Measurements from ENCODE around the gene IFNA14.
"Not testable (repeated sequence)": the region's sequence is repeated elsewhere in the genome, so short reads cannot be mapped to it uniquely, and the experiment has no call there.

IFNA14 gene

DNA sequence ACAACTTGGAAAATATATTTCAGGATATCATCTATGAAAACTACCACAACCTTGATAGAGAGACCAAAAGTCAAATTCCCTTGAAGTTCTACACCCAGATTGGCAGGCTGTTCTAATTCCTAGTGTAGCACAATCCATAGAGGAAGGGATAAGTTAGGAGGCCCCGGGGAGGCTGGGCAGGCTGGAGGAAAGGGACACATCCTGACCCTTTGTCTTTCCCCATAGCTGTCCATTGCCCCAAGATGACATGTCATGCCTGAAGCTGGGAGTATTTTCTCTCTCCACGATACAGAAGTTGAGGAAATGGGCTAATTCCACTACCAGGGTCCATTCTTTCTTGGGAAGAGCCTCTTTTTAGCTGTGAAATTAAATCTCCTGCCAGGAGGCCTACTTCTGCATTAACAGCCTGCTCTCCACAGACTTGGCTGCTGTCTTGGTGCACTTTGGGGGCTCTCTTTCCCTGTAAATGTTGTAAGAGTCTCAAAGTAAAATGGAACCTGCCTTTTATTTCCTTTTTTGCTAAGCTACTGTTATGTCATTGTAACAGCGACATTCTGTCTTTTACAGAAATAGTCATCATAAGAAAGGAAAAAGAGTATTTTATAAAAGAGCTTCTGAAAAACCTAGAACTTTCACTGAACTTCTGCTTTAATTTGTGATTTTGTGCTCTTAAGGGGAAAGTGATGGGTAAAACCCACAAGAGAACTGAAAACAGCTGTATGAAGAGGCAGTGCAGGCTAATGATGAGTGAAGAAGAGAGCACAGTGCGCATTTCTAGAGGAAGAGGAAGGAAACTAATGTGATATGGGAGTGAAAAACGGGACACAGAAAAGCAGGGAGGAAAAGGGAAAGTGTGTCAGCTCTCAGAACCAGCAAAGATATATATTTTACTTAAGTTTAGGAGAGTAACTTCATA, 26.1 kb downstream of the IFNA14 start:
- DNase-seq (ENCODE audit: low spot score), result not testable (repeated sequence)

DNA sequence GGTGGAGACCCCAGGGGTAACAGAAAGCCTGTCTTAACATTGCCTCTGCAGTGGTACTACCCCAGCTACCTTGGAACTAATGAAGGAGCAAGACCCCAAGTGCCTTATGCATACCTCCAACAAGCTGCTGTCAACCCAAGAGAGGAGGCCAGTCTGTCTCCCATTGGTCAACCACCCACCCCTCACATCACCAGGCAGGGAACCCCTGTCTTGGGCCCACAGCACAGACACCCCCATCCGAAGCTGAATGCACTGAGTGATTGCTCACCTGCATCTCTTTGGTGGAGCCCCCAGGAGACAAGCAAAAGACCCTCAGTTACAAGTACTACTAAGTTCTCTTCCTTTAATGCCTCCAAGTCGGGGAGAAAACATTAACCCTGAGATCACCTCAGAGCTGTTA, 27.6 kb downstream of the IFNA14 start:
- DNase-seq (ENCODE audit: low spot score), result not testable (repeated sequence)

DNA sequence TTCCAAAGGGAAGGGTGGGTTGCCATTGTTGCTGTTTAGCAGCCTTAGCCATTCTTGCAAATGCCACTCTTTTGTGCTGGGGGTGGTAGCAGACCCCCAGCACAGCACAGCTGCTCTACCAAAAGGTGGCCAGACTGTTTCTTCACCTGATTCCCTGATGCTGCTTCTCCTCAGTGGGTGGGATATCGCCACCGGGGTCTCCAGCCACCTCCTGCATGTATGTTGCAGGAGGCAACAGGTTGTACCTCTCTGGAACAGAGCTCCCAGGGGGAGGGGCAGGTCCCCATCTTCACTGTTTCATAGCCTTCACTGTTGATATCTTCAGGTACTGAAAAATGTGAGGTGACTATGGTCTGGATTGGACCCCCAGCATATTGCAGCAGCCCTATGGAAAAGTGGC, 29.0 kb downstream of the IFNA14 start:
- DNase-seq (ENCODE audit: low spot score), result not testable (repeated sequence)

DNA sequence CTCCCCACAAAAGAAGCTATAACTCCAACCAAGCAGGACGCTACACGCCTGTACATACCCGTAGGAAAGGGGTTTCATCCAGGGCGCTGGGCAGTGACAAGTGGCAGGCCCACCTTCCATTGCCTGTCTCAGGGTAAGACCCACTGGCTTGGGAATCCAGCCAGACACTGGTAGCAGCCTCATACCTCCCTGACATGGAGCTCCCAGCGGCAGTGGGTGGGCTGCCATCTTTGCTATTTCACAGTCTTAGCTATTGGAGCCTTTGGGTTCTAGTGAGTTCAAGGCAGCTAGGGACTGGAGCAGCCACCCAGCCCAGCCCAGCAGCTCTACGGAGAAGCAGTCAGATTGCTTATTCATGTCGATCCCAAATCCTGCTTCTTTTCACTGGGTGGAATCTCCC, 29.5 kb downstream of the IFNA14 start:
- DNase-seq (ENCODE audit: low spot score), result no peak

DNA sequence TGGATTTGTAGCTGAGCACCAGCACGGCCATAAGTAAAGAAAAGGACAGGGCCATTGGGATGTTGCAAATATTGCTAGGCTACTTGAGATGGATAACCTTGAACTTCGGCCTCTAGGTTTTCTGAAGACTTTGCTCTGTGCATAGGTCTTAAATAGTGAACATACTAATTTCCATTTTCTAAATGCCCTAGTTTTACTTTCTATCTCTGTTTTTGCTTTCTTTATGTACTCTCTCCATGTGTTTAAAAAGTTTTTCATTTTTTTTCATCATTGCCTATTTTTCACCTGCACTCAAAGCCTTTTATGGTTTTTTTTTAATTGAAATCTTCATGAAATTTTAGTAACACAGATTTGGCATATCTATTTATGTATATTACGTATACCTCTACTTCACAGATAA, 32.8 kb downstream of the IFNA14 start, which contains the start of gene IFNA10:
Gene IFNA10 (minus strand): TSS at position 101 of the 400 bp plus-strand sequence. CDS start 46 bp downstream, at position 55.
- not testable (repeated sequence) for DNase-seq (ENCODE audit: low spot score)

DNA sequence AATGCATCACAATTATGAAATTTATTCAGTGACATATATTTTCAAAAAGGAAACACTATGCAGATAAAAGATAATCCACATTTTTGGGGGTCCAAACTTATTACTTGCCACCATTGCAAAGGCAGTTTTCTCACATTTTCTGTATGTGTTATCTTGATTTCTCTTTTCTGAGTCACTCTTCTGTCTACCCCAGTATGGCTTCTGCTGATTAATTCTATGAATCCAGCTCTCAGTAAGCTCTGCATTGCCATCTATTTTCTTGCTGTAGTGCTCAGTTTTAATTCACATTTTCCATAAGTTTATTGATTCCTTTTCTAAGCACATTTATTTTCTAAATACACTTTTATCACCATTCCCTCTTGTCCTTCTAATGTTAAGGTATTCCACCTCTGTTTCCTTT, 34.6 kb downstream of the IFNA14 start:
- no peak for DNase-seq (ENCODE audit: low spot score)

DNA sequence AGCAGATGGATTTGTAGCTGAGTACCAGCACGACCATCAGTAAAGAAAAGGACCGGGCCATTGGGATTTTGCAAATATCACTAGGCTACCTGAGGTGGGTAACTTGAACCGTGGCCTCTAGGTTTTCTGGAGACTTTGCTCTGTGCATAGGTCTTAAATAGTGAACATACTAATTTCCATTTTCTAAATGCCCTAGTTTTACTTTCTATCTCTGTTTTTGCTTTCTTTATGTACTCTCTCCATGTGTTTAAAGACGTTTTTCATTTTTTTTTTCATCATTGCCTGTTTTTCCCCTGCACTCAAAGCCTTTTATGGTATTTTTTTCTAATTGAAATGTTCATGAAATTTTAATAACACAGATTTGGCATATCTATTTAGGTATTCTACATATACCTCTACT, 37.7 kb downstream of the IFNA14 start, which contains the start of gene IFNA7:
Gene IFNA7 (minus strand): TSS at position 101 of the 400 bp plus-strand sequence. CDS start 40 bp downstream, at position 61.
- DNase-seq (ENCODE audit: low spot score), result not testable (repeated sequence)

DNA sequence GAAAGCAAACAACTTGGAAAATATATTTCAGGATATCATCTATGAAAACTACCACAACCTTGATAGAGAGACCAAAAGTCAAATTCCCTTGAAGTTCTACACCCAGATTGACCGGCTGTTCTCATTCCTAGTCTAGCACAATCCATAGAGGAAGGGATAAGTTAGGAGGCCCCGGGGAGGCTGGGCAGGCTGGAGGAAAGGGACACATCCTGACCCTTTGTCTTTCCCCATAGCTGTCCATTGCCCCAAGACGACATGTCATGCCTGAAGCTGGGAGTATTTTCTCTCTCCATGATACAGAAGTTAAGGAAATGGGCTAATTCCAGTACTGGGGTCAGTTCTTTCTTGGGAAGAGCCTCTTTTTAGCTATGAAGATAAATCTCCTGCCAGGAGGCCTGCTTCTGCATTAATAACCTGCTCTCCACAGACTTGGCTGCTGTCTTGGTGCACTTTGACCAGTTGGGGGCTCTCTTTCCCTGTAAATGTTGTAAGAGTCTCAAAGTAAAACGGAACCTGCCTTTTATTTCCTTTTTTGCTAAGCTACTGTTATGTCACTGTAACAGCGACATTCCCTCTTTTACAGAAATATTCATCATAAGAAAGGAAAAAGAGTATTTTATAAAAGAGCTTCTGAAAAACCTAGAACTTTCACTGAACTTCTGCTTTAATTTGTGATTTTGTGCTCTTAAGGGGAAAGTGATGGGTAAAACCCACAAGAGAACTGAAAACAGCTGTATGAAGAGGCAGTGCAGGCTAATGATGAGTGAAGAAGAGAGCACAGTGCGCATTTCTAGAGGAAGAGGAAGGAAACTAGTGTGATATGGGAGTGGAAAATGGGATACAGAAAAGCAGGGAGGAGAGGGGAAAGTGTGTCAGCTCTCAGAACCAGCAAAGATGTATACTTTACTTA, 44.7 kb downstream of the IFNA14 start:
- not testable (repeated sequence) for DNase-seq (ENCODE audit: low spot score)
